Measurements from ENCODE around the gene MAP3K5. TPM values are rescaled to one million over a fixed set of nuclear protein-coding genes. Genes with fewer than 3 reads are reported as not detected.
"Not testable (repeated sequence)": the region's sequence is repeated elsewhere in the genome, so short reads cannot be mapped to it uniquely, and the experiment has no call there.

Gene MAP3K5
- total RNA-seq, 1 experiment from 2014 or later: 15.8 TPM

GRCh38 chr6:136592930-136593673 is 199.2 kb downstream of the MAP3K5 start:
- BruUV-seq (replicated peaks): no TSS peak
- Mint-ChIP-seq H3K27me3 (ENCODE audit: unreplicated experiment) (no peaks in the 10 kb centered on the region), H3K27ac (ENCODE audit: unreplicated experiment) (peak overlapping the region; percentile 92), H3K36me3 (ENCODE audit: insufficient read depth, unreplicated experiment) (peaks cover 25% of the 10 kb centered on the region), H3K4me1 (ENCODE audit: low read depth, unreplicated experiment) (peaks cover 14% of the 10 kb centered on the region), H3K9me3 (ENCODE audit: low read depth, unreplicated experiment) (no peaks in the 10 kb centered on the region), H3K4me3 (ENCODE audit: low read depth, unreplicated experiment) (no peak overlapping the region)
- no peak for DNase-seq
- no peak for TF ChIP-seq CTCF (IDR thresholded peaks at IDR 0.05; ENCODE audit: unreplicated experiment)
- CTCF ChIA-PET: interaction anchor here (1.0 to 1.3 kb wide), 4 partner anchors 17 to 229 kb away, joined by 5 to 8 read pairs (median 6); partner anchors contain the start of genes MAP3K5 and PEX7
- intact Hi-C loops (cut with micrococcal nuclease; ENCODE audit: unreplicated experiment): loop anchor here (5.0 kb wide), 1 partner anchor 49 kb away; no protein-coding TSS in a partner anchor

- Mint-ChIP-seq H3K4me1 (ENCODE audit: low read depth, unreplicated experiment) (peaks cover 14% of the 10 kb centered on the region), H3K36me3 (ENCODE audit: insufficient read depth, unreplicated experiment) (peaks cover 27% of the 10 kb centered on the region), H3K27me3 (ENCODE audit: unreplicated experiment) (no peaks in the 10 kb centered on the region), H3K27ac (ENCODE audit: unreplicated experiment) (no peak overlapping the region), H3K9me3 (ENCODE audit: low read depth, unreplicated experiment) (no peaks in the 10 kb centered on the region), H3K4me3 (ENCODE audit: low read depth, unreplicated experiment) (no peak overlapping the region)
- CTCF ChIA-PET: no interaction called here
- intact Hi-C loops (cut with micrococcal nuclease; ENCODE audit: unreplicated experiment): loop anchor here (5.0 kb wide), 1 partner anchor 51 kb away; no protein-coding TSS in a partner anchor
- no peak for TF ChIP-seq CTCF (IDR thresholded peaks at IDR 0.05; ENCODE audit: unreplicated experiment)
- DNase-seq: no peak
- no TSS peak for BruUV-seq (replicated peaks)
Observed at GRCh38 chr6:136591617-136592016, 200.7 kb downstream of the MAP3K5 start.

GRCh38 chr6:136590846-136591245 is 201.4 kb downstream of the MAP3K5 start:
- Mint-ChIP-seq H3K4me1 (ENCODE audit: low read depth, unreplicated experiment) (peaks cover 14% of the 10 kb centered on the region), H3K36me3 (ENCODE audit: insufficient read depth, unreplicated experiment) (peaks cover 29% of the 10 kb centered on the region)
- DNase-seq; H3K27me3 Mint-ChIP-seq (ENCODE audit: unreplicated experiment); H3K9me3 Mint-ChIP-seq (ENCODE audit: low read depth, unreplicated experiment); H3K27ac Mint-ChIP-seq (ENCODE audit: unreplicated experiment); CTCF ChIA-PET; H3K4me3 Mint-ChIP-seq (ENCODE audit: low read depth, unreplicated experiment); BruUV-seq (replicated peaks): not testable (repeated sequence)
- intact Hi-C loops (cut with micrococcal nuclease; ENCODE audit: unreplicated experiment): loop anchor here (5.0 kb wide), 1 partner anchor 51 kb away; no protein-coding TSS in a partner anchor

GRCh38 chr6:136587527-136587926 is 204.8 kb downstream of the MAP3K5 start:
- CTCF ChIA-PET: no interaction called here
- Mint-ChIP-seq H3K4me3 (ENCODE audit: low read depth, unreplicated experiment) (no peak overlapping the region), H3K9me3 (ENCODE audit: low read depth, unreplicated experiment) (no peaks in the 10 kb centered on the region), H3K27me3 (ENCODE audit: unreplicated experiment) (no peaks in the 10 kb centered on the region), H3K36me3 (ENCODE audit: insufficient read depth, unreplicated experiment) (peaks cover 24% of the 10 kb centered on the region), H3K27ac (ENCODE audit: unreplicated experiment) (no peak overlapping the region), H3K4me1 (ENCODE audit: low read depth, unreplicated experiment) (no peaks in the 10 kb centered on the region)
- no peak for DNase-seq
- BruUV-seq (replicated peaks): no TSS peak
- TF ChIP-seq CTCF (IDR thresholded peaks at IDR 0.05; ENCODE audit: unreplicated experiment): no peak
- intact Hi-C loops (cut with micrococcal nuclease; ENCODE audit: unreplicated experiment): no loop called here

- CTCF ChIA-PET: no interaction called here
- peaks cover 23% of the 10 kb centered on the region for H3K36me3 Mint-ChIP-seq (ENCODE audit: insufficient read depth, unreplicated experiment)
- no peak for DNase-seq
- no peaks in the 10 kb centered on the region for H3K27me3 Mint-ChIP-seq (ENCODE audit: unreplicated experiment)
- TF ChIP-seq CTCF (IDR thresholded peaks at IDR 0.05; ENCODE audit: unreplicated experiment): no peak
- intact Hi-C loops (cut with micrococcal nuclease; ENCODE audit: unreplicated experiment): no loop called here
- H3K4me3 Mint-ChIP-seq (ENCODE audit: low read depth, unreplicated experiment): no peak overlapping the region
- H3K27ac Mint-ChIP-seq (ENCODE audit: unreplicated experiment): no peak overlapping the region
- BruUV-seq (replicated peaks): no TSS peak
- no peaks in the 10 kb centered on the region for H3K4me1 Mint-ChIP-seq (ENCODE audit: low read depth, unreplicated experiment)
- no peaks in the 10 kb centered on the region for H3K9me3 Mint-ChIP-seq (ENCODE audit: low read depth, unreplicated experiment)
Observed at GRCh38 chr6:136586295-136586694, 206.0 kb downstream of the MAP3K5 start.

GRCh38 chr6:136585523-136585922 is 206.8 kb downstream of the MAP3K5 start:
- H3K36me3 Mint-ChIP-seq (ENCODE audit: insufficient read depth, unreplicated experiment): peaks cover 17% of the 10 kb centered on the region
- DNase-seq; H3K27me3 Mint-ChIP-seq (ENCODE audit: unreplicated experiment); H3K27ac Mint-ChIP-seq (ENCODE audit: unreplicated experiment); H3K9me3 Mint-ChIP-seq (ENCODE audit: low read depth, unreplicated experiment); H3K4me1 Mint-ChIP-seq (ENCODE audit: low read depth, unreplicated experiment); BruUV-seq (replicated peaks); intact Hi-C loops (cut with micrococcal nuclease; ENCODE audit: unreplicated experiment); H3K4me3 Mint-ChIP-seq (ENCODE audit: low read depth, unreplicated experiment): not testable (repeated sequence)
- CTCF ChIA-PET: interaction anchor here (0.7 kb wide), 1 partner anchor 22 kb away, joined by 4 read pairs; no protein-coding TSS in a partner anchor

- DNase-seq; H3K9me3 Mint-ChIP-seq (ENCODE audit: low read depth, unreplicated experiment); H3K27me3 Mint-ChIP-seq (ENCODE audit: unreplicated experiment); BruUV-seq (replicated peaks); intact Hi-C loops (cut with micrococcal nuclease; ENCODE audit: unreplicated experiment); H3K4me1 Mint-ChIP-seq (ENCODE audit: low read depth, unreplicated experiment); H3K27ac Mint-ChIP-seq (ENCODE audit: unreplicated experiment); CTCF ChIA-PET; H3K4me3 Mint-ChIP-seq (ENCODE audit: low read depth, unreplicated experiment): not testable (repeated sequence)
- peaks cover 22% of the 10 kb centered on the region for H3K36me3 Mint-ChIP-seq (ENCODE audit: insufficient read depth, unreplicated experiment)
Observed at GRCh38 chr6:136584290-136584689, 208.0 kb downstream of the MAP3K5 start.
